Bronchial epithelial cell (primary cell): ENCODE data around the gene FAM117B. TPM values are rescaled to one million over a fixed set of nuclear protein-coding genes. Genes with fewer than 3 reads are reported as not detected.
A peak's percentile ranks its signal among the peaks of the same experiment; 100 is the strongest.

ENCODE experiments used
- DNase-seq: peaks from one replicate; pipeline ENCODE4 v3.0.0-alpha.2; 2010; ENCODE audit warnings: low read depth
- FAIRE-seq: peaks from 2 replicates; lab custom pipeline; 2011; peaks lifted over from hg19 to GRCh38; lab: Jason Lieb, UNC
- H3K27me3 ChIP-seq: 2 replicates; pipeline ENCODE4 v1.5.1; 2011; ENCODE audit warnings: low read length; ENCODE audit not compliant: control insufficient read depth, insufficient read depth
- H3K36me3 ChIP-seq: 2 replicates; pipeline ENCODE4 v1.5.1; 2011; ENCODE audit warnings: low read length; ENCODE audit not compliant: control insufficient read depth, insufficient read depth
- H3K4me3 ChIP-seq: 2 replicates; pipeline ENCODE4 v1.5.1; 2011; ENCODE audit warnings: mild to moderate bottlenecking, low read depth, low read length, control low read depth
- total RNA-seq: library from RNA; depleted of rRNA; stranded (reverse); fragments of >200 nt; gene quantifications from 2 replicates; pipeline ENCODE4 v1.2.1, GENCODE V29; 2014
- TF ChIP-seq, protein P1 (sequence below): IDR thresholded peaks from 2 replicates; pipeline ENCODE4 v1.5.1; 2011; ENCODE audit warnings: mild to moderate bottlenecking, moderate library complexity, low read length, control low read depth, inconsistent platforms; ENCODE audit not compliant: insufficient read depth, severe bottlenecking

Gene FAM117B
- total RNA-seq: 2.6 TPM in 2 replicates

- DNase-seq (peak; percentile 87), FAIRE-seq (no peak)
- no peaks in the 10 kb centered on the region for H3K27me3 ChIP-seq
- TF ChIP-seq, protein P1, sequence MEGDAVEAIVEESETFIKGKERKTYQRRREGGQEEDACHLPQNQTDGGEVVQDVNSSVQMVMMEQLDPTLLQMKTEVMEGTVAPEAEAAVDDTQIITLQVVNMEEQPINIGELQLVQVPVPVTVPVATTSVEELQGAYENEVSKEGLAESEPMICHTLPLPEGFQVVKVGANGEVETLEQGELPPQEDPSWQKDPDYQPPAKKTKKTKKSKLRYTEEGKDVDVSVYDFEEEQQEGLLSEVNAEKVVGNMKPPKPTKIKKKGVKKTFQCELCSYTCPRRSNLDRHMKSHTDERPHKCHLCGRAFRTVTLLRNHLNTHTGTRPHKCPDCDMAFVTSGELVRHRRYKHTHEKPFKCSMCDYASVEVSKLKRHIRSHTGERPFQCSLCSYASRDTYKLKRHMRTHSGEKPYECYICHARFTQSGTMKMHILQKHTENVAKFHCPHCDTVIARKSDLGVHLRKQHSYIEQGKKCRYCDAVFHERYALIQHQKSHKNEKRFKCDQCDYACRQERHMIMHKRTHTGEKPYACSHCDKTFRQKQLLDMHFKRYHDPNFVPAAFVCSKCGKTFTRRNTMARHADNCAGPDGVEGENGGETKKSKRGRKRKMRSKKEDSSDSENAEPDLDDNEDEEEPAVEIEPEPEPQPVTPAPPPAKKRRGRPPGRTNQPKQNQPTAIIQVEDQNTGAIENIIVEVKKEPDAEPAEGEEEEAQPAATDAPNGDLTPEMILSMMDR: no peak
- H3K36me3 ChIP-seq: no peaks in the 10 kb centered on the region
- H3K4me3 ChIP-seq: peak within 1 kb of the TSS; percentile 89
Measured at GRCh38 chr2:202634556-202635427, at the start of gene FAM117B. TSS of gene FAM117B (plus strand) at chr2:202634969. CDS start at chr2:202635188, 219 bp downstream.

- no peak overlapping the region for H3K4me3 ChIP-seq
- FAIRE-seq (no peak), DNase-seq (peak; percentile 70)
- TF ChIP-seq, protein P1: peak; percentile 93
- H3K36me3 ChIP-seq: no peaks in the 10 kb centered on the region
- H3K27me3 ChIP-seq: no peaks in the 10 kb centered on the region
Measured at GRCh38 chr2:202588647-202589581, 45.9 kb upstream of the FAM117B start.

DNA sequence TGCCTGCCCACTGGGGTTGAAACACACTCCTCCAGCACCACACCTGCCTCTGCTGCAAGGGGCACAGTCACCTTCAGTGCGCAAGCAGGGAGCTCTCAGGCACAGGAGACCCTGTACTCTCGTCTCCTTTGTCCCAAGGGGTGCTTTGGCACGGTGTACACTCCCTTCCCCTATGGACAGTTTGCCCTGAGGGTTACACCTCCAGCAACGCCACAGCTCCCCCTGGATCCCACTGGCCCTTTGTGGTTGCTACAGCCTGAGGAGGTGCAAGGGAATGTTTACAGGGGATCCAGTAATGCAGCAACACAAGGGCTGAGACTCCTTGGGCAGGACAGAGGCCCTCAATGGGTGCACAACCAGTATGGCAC, 45.2 kb upstream of the FAM117B start:
- Histone ChIP-seq H3K27me3 (no peaks in the 10 kb centered on the region), H3K36me3 (no peaks in the 10 kb centered on the region), H3K4me3 (no peak overlapping the region)
- DNase-seq (no peak), FAIRE-seq (no peak)
- TF ChIP-seq, protein P1: no peak

GRCh38 chr2:202592566-202592965, 42.2 kb upstream of the FAM117B start:
- no peak overlapping the region for H3K4me3 ChIP-seq
- FAIRE-seq (no peak), DNase-seq (no peak)
- TF ChIP-seq, protein P1: no peak
- no peaks in the 10 kb centered on the region for H3K27me3 ChIP-seq
- H3K36me3 ChIP-seq: no peaks in the 10 kb centered on the region

- no peak for DNase-seq
- no peak for FAIRE-seq
- H3K36me3 ChIP-seq: no peaks in the 10 kb centered on the region
Measured at GRCh38 chr2:202599105-202599504, 35.7 kb upstream of the FAM117B start.

More at GRCh38 chr2:202599105-202599504, 35.7 kb upstream of the FAM117B start:
- no peaks in the 10 kb centered on the region for H3K27me3 ChIP-seq
- no peak overlapping the region for H3K4me3 ChIP-seq
- TF ChIP-seq, protein P1: no peak
